Measurements from ENCODE around the gene EXD3. TPM values are rescaled to one million over a fixed set of nuclear protein-coding genes. Genes with fewer than 3 reads are reported as not detected.
A peak's percentile ranks its signal among the peaks of the same experiment; 100 is the strongest.

Gene EXD3
- total and polyA plus RNA-seq, 5 donors from 2014 or later: 4.7 to 27.3 (median 5.8) TPM

DNA sequence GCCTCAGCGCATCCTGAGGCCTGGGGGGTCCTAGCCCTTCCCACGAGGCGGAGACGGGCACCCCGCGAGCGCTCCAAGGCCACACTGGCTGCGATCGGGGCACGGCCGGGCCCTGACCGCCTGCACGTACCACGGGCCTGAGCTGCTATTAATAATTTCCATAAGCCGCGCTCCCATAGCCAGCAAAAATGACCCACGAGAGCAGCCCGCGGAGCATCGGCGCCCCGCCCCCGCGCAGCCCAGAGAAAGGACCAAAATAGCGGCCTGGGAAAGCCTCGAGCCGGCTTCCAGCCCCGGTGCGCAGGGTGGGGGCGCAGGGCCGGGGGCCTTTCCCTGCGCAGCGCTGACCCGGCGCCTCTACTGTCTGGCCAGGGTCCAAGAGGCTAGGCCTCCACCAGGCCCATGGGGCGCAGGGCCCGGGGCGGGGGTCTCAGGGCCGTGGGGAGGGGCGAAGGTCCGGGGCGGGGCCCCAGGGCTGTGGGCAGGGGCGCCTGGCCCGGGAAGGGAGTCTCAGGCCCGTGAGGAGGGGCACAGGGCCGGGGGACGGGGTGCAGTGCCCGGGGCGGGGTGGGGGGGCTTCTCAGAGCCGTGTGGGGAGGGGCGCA lies 54.4 kb downstream of the EXD3 start:
- Mint-ChIP-seq H3K27ac (no peak overlapping the region), H3K4me3 (no peak overlapping the region), H3K27me3 (no peaks in the 10 kb centered on the region), H3K9me3 (peaks cover 0 to 4% (median 0%) of the 10 kb centered on the region in 7 donors), H3K4me1 (no peaks in the 10 kb centered on the region), H3K36me3 (peaks cover 5% of the 10 kb centered on the region)
- Histone ChIP-seq H3K27ac (ENCODE audit: insufficient read depth, low read length, poor library complexity, severe bottlenecking) (no peak overlapping the region), H3K36me3 (ENCODE audit: control insufficient read depth, insufficient read depth, low read length) (no peaks in the 10 kb centered on the region), H3K4me3 (ENCODE audit: low read depth, low read length) (no peak overlapping the region), H3K9me3 (ENCODE audit: control insufficient read depth in 2 of 2, low read length in 2 of 2) (no peaks in the 10 kb centered on the region), H3K4me1 (ENCODE audit: control insufficient read depth, insufficient read depth, low read length, poor library complexity, severe bottlenecking) (no peaks in the 10 kb centered on the region), H3K27me3 (ENCODE audit: control insufficient read depth, insufficient read depth, low read length) (no peaks in the 10 kb centered on the region)
- ATAC-seq (ENCODE audit: low read depth in 2 of 2): no peak
- DNase-seq: no peak

- Histone ChIP-seq H3K36me3 (ENCODE audit: control insufficient read depth, insufficient read depth, low read length) (no peaks in the 10 kb centered on the region), H3K27ac (ENCODE audit: insufficient read depth, low read length, poor library complexity, severe bottlenecking) (no peak overlapping the region), H3K9me3 (ENCODE audit: control insufficient read depth in 2 of 2, low read length in 2 of 2) (no peaks in the 10 kb centered on the region), H3K27me3 (ENCODE audit: control insufficient read depth, insufficient read depth, low read length) (no peaks in the 10 kb centered on the region), H3K4me1 (ENCODE audit: control insufficient read depth, insufficient read depth, low read length, poor library complexity, severe bottlenecking) (no peaks in the 10 kb centered on the region), H3K4me3 (ENCODE audit: low read depth, low read length) (no peak overlapping the region)
- no peaks in the 10 kb centered on the region for H3K4me1 Mint-ChIP-seq
- H3K36me3 Mint-ChIP-seq: peaks cover 5% of the 10 kb centered on the region
- no peaks in the 10 kb centered on the region for H3K27me3 Mint-ChIP-seq
- H3K9me3 Mint-ChIP-seq: peaks cover 0 to 4% (median 1%) of the 10 kb centered on the region in 7 donors
- DNase-seq (no peak), ATAC-seq (ENCODE audit: low read depth in 2 of 2) (no peak)
- H3K27ac Mint-ChIP-seq: no peak overlapping the region
- H3K4me3 Mint-ChIP-seq: no peak overlapping the region
Observed at GRCh38 chr9:137367506-137368430, 55.2 kb downstream of the EXD3 start.

- Mint-ChIP-seq H3K4me3 (no peak overlapping the region), H3K4me1 (no peaks in the 10 kb centered on the region), H3K9me3 (peaks cover 0 to 4% (median 1%) of the 10 kb centered on the region in 7 donors), H3K27me3 (no peaks in the 10 kb centered on the region), H3K36me3 (peaks cover 5% of the 10 kb centered on the region), H3K27ac (no peak overlapping the region)
- Histone ChIP-seq H3K4me1 (ENCODE audit: control insufficient read depth, insufficient read depth, low read length, poor library complexity, severe bottlenecking) (no peaks in the 10 kb centered on the region), H3K4me3 (ENCODE audit: low read depth, low read length) (no peak overlapping the region), H3K27ac (ENCODE audit: insufficient read depth, low read length, poor library complexity, severe bottlenecking) (no peak overlapping the region), H3K27me3 (ENCODE audit: control insufficient read depth, insufficient read depth, low read length) (no peaks in the 10 kb centered on the region), H3K36me3 (ENCODE audit: control insufficient read depth, insufficient read depth, low read length) (no peaks in the 10 kb centered on the region), H3K9me3 (ENCODE audit: control insufficient read depth in 2 of 2, low read length in 2 of 2) (no peaks in the 10 kb centered on the region)
- DNase-seq: no peak
- ATAC-seq (ENCODE audit: low read depth in 2 of 2): no peak
Observed at GRCh38 chr9:137366891-137367381, 56.0 kb downstream of the EXD3 start.

GRCh38 chr9:137366445-137366810 lies 56.5 kb downstream of the EXD3 start:
- Mint-ChIP-seq H3K9me3 (peaks cover 0 to 4% (median 1%) of the 10 kb centered on the region in 7 donors), H3K27me3 (no peaks in the 10 kb centered on the region), H3K4me3 (no peak overlapping the region), H3K27ac (no peak overlapping the region), H3K36me3 (peaks cover 5% of the 10 kb centered on the region), H3K4me1 (no peaks in the 10 kb centered on the region)
- DNase-seq (no peak), ATAC-seq (ENCODE audit: low read depth in 2 of 2) (no peak)
- Histone ChIP-seq H3K4me1 (ENCODE audit: control insufficient read depth, insufficient read depth, low read length, poor library complexity, severe bottlenecking) (no peaks in the 10 kb centered on the region), H3K36me3 (ENCODE audit: control insufficient read depth, insufficient read depth, low read length) (no peaks in the 10 kb centered on the region), H3K4me3 (ENCODE audit: low read depth, low read length) (no peak overlapping the region), H3K9me3 (ENCODE audit: control insufficient read depth in 2 of 2, low read length in 2 of 2) (no peaks in the 10 kb centered on the region), H3K27ac (ENCODE audit: insufficient read depth, low read length, poor library complexity, severe bottlenecking) (no peak overlapping the region), H3K27me3 (ENCODE audit: control insufficient read depth, insufficient read depth, low read length) (no peaks in the 10 kb centered on the region)

DNA sequence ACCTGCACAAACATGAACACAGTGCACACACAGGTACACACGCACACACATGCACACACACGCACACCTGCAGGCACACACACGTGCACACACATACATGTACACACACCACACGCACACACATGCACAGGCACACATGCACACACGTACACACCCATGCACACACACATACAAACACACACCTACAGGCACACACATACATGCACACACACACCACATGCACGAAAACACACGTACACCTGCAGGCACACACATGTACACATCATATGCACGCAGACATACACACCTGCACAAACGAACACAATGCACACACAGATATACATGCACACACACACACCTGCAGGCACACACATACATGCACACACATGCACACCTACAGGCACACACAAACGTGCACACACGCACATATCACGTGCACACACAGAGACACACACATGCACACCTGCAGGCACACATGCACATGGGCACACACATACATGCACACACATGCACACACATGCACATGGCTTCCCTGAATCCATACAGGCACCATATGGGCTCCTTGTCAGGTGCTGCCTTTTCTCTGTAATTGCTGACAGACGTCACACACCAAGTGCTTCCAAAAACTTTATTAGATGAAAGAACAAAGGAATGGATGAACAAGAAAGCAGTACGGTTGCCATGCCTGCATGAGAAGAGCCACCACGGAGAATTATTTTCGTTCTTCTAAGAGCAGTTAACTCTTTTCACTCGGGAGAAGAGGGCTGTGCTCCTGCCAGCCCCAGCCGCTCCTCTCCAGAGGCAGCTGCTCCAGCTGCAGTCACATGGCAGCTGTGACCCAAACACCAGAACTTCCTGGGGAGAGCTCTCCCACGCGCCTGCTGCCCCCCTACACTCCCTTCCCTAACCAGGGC lies 57.2 kb downstream of the EXD3 start:
- H3K4me1 Mint-ChIP-seq: no peaks in the 10 kb centered on the region
- H3K36me3 Mint-ChIP-seq: peaks cover 5% of the 10 kb centered on the region
- no peak overlapping the region for H3K27ac ChIP-seq (ENCODE audit: insufficient read depth, low read length, poor library complexity, severe bottlenecking)
- H3K4me3 ChIP-seq (ENCODE audit: low read depth, low read length): no peak overlapping the region
- no peak overlapping the region for H3K4me3 Mint-ChIP-seq
- H3K9me3 Mint-ChIP-seq: peaks cover 0 to 4% (median 1%) of the 10 kb centered on the region in 7 donors
- no peaks in the 10 kb centered on the region for H3K9me3 ChIP-seq (ENCODE audit: control insufficient read depth in 2 of 2, low read length in 2 of 2)
- ATAC-seq (ENCODE audit: low read depth in 2 of 2) (no peak), DNase-seq (no peak)
- H3K27me3 ChIP-seq (ENCODE audit: control insufficient read depth, insufficient read depth, low read length): no peaks in the 10 kb centered on the region
- H3K36me3 ChIP-seq (ENCODE audit: control insufficient read depth, insufficient read depth, low read length): no peaks in the 10 kb centered on the region
- H3K27me3 Mint-ChIP-seq: no peaks in the 10 kb centered on the region
- no peaks in the 10 kb centered on the region for H3K4me1 ChIP-seq (ENCODE audit: control insufficient read depth, insufficient read depth, low read length, poor library complexity, severe bottlenecking)
- H3K27ac Mint-ChIP-seq: peak overlapping the region in 2 of 3 donors; percentile 20 to 72

DNA sequence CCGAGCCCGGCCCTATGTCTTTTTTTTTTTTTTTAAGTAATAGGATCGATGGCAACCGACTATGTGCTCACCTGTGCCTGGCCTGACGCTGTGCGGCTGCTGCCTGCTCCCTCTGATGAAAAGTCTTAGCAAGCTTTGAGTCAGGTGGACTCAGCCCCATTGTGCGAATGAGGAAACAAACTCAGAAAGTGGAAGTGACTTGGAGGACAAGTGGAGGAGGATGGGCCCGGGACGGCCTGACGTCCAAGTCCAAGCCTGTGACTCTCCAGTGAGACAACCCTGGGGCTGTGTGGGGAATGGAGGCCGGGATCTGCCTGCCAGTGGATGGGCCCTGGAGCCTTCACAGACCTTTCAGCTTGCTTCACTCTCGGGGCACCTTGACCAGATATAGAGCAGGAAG lies 57.9 kb downstream of the EXD3 start:
- no peak overlapping the region for H3K4me3 Mint-ChIP-seq

GRCh38 chr9:137359850-137360249 lies 63.1 kb downstream of the EXD3 start:
- H3K4me1 Mint-ChIP-seq: no peaks in the 10 kb centered on the region
- Histone ChIP-seq H3K4me1 (ENCODE audit: control insufficient read depth, insufficient read depth, low read length, poor library complexity, severe bottlenecking) (no peaks in the 10 kb centered on the region), H3K36me3 (ENCODE audit: control insufficient read depth, insufficient read depth, low read length) (no peaks in the 10 kb centered on the region), H3K27me3 (ENCODE audit: control insufficient read depth, insufficient read depth, low read length) (no peaks in the 10 kb centered on the region), H3K4me3 (ENCODE audit: low read depth, low read length) (no peak overlapping the region), H3K9me3 (ENCODE audit: control insufficient read depth in 2 of 2, low read length in 2 of 2) (peaks cover 0 to 21% of the 10 kb centered on the region in 2 experiments), H3K27ac (ENCODE audit: insufficient read depth, low read length, poor library complexity, severe bottlenecking) (no peak overlapping the region)
- DNase-seq: no peak
- H3K27me3 Mint-ChIP-seq: no peaks in the 10 kb centered on the region
- H3K4me3 Mint-ChIP-seq: no peak overlapping the region
- no peaks in the 10 kb centered on the region for H3K36me3 Mint-ChIP-seq
- peaks cover 0 to 16% (median 4%) of the 10 kb centered on the region in 7 donors for H3K9me3 Mint-ChIP-seq
- no peak for ATAC-seq (ENCODE audit: low read depth in 2 of 2)
- H3K27ac Mint-ChIP-seq: no peak overlapping the region

More for the DNA sequence above, 57.9 kb downstream of the EXD3 start:
- ATAC-seq (ENCODE audit: low read depth in 2 of 2): no peak
- H3K27me3 Mint-ChIP-seq: no peaks in the 10 kb centered on the region
- no peak for DNase-seq
- no peaks in the 10 kb centered on the region for H3K4me1 Mint-ChIP-seq
- Histone ChIP-seq H3K4me1 (ENCODE audit: control insufficient read depth, insufficient read depth, low read length, poor library complexity, severe bottlenecking) (no peaks in the 10 kb centered on the region), H3K4me3 (ENCODE audit: low read depth, low read length) (no peak overlapping the region), H3K36me3 (ENCODE audit: control insufficient read depth, insufficient read depth, low read length) (no peaks in the 10 kb centered on the region), H3K27me3 (ENCODE audit: control insufficient read depth, insufficient read depth, low read length) (no peaks in the 10 kb centered on the region), H3K9me3 (ENCODE audit: control insufficient read depth in 2 of 2, low read length in 2 of 2) (no peaks in the 10 kb centered on the region), H3K27ac (ENCODE audit: insufficient read depth, low read length, poor library complexity, severe bottlenecking) (no peak overlapping the region)
- peaks cover 5% of the 10 kb centered on the region for H3K36me3 Mint-ChIP-seq
- H3K9me3 Mint-ChIP-seq: peaks cover 0 to 4% (median 1%) of the 10 kb centered on the region in 7 donors
- peak overlapping the region in 1 of 3 donors; percentile 72 for H3K27ac Mint-ChIP-seq

Data from CD4-positive, CD25-positive, alpha-beta regulatory T cell (primary cell).